ENCODE data around the gene TMUB1. TPM values are rescaled to one million over a fixed set of nuclear protein-coding genes. Genes with fewer than 3 reads are reported as not detected.

Gene TMUB1
- total and polyA plus RNA-seq, 9 of the 15 experiments (the other 6 are each of a cell fraction or from before 2014, with no cell fraction given), result 0.14 to 241 (median 74.1) TPM

DNA sequence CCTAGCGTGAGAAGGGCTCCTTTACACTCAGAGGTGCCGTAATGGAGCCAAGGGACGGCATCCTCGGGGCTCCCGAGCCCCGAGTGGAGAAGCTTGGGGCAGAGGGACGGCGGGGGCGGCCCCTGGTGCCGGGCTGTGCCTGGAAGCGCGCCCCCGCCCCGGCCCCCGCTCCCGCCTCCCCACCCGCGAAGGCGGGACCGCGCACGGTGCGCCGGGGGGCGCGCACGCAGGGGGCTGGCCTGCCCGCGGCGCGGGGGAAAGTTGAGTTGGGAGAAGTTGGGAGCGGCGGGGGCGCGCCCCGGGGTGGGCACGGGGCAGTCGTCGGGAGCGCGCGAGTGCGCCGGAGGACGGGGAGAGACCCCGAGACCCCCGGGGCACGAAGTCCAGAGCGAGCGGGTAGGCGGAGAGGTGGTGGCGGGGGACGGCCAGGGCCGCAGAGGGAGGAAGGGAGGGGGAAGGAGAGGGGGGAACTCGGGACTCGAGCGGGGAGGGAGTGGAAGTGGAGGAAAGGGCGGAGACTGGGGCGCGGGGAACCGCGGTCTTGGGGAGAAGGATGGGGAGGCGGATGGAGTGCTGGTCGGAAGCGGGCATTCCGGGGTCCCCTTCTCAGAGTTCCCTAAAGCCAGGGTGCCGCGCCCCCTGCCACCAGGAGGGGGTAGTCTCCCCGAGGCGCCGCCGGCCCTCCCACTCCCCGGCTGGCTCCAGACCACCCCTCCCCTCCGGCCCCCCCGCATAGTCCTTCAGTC is 23.8 kb downstream of the TMUB1 start, which contains the start of gene SLC4A2 (continued):
- TF ChIP-seq SMARCE1 (IDR thresholded peaks at IDR 0.05) (peak; percentile 25; the same call in 1 of the 2 replicates), ZBTB5 (IDR thresholded peaks at IDR 0.05) (0 out of 2 replicates have a peak, but pooled peaks have one; percentile 14), ZMIZ1 (IDR thresholded peaks at IDR 0.05; ENCODE audit: low read depth in 2 of 2, low read length in 2 of 2) (0 out of 4 replicates have a peak, but pooled peaks of 1 of the 2 experiments have one; percentile 45), ARID4B (CRISPR knock-in tag; IDR thresholded peaks at IDR 0.05) (peak; percentile 60; the same call in 1 of the 2 replicates), BCOR (IDR thresholded peaks at IDR 0.05) (peak; percentile 42; the same call in 1 of the 2 replicates), SMC3 (conservative IDR thresholded peaks at IDR 0.05; ENCODE audit: insufficient read depth, low read depth, low read length) (peak; percentile 34; the same call in 1 of the 2 replicates), PRMT5 (CRISPR knock-in tag; IDR thresholded peaks at IDR 0.05) (no peak), ADNP (tag; IDR thresholded peaks at IDR 0.05) (no peak)

All from K562 (cell line).